OCI-LY3 (cell line): ENCODE results near the gene POLE3.

Experiments
- EZH2phosphoT487 ChIP-seq: fragments of 200-600 bp; shearing (Covaris generic); IDR thresholded peaks from 2 replicates; pipeline ENCODE4 v1.6.1; 2018; ENCODE audit warnings: antibody characterized with exemption, mixed run types, low read depth
- TF ChIP-seq, protein P1 (sequence below): fragments of 200-600, 300-600 bp; sonication (generic); IDR thresholded peaks from 2 replicates; pipeline ENCODE4 v1.5.1; 2014; ENCODE audit warnings: antibody characterized with exemption, low read length, low read depth

DNA sequence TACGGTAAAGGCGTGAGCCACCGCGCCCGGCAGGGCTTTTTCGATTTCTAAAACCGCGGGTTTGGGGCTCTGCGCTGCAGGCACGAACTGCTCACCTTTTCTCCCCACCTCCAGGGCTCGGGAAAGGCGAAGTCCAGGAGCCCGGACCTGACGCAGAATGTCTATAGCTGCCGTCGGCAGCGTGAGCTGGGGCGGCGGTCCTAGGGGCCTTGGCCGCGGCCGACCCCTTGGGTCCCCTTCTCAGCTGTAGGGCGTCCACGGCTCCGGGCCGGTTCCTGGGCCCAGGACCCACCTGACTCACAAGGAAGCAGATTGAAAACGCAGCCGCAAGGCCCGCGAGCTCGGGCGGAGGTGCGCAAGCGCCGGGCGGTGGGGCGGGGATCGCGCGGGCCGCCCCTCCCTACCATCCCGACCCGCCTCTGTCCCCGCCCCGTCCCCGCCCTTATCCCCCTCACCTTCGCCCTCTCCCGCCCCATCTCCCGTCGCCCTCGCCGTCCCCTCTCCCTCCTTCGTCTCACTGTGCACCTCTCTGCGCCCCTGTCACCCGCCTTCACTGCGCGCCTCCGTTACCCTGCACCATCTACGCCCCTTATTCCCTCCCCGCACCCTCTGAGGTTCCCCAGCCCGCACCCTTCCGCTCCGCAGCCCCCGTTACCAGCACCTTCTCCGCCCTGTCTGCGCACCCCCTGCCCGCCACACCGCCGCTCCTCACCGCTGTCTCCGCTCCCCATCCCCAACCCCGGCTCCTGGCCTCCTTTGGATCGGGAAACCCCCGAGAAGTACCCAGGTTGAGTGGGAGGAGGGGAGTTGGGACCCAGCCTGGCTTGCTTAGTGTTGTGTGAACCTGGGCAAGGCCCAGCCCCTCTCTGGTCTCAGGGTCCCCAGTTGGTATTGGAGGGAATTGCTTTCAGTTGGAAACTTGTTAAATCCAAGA is 33.6 kb downstream of the POLE3 start, which contains the start of gene HDHD3:
- TF ChIP-seq, protein P1, sequence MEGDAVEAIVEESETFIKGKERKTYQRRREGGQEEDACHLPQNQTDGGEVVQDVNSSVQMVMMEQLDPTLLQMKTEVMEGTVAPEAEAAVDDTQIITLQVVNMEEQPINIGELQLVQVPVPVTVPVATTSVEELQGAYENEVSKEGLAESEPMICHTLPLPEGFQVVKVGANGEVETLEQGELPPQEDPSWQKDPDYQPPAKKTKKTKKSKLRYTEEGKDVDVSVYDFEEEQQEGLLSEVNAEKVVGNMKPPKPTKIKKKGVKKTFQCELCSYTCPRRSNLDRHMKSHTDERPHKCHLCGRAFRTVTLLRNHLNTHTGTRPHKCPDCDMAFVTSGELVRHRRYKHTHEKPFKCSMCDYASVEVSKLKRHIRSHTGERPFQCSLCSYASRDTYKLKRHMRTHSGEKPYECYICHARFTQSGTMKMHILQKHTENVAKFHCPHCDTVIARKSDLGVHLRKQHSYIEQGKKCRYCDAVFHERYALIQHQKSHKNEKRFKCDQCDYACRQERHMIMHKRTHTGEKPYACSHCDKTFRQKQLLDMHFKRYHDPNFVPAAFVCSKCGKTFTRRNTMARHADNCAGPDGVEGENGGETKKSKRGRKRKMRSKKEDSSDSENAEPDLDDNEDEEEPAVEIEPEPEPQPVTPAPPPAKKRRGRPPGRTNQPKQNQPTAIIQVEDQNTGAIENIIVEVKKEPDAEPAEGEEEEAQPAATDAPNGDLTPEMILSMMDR = no peak
- no peak for TF ChIP-seq EZH2phosphoT487
